HG03521 (cell line): Measurements from ENCODE around the gene C16orf87.
"Not testable (repeated sequence)": the region's sequence is repeated elsewhere in the genome, so short reads cannot be mapped to it uniquely, and the experiment has no call there.

Experiments
- ATAC-seq: cut with Tn5 transposase; IDR thresholded peaks from one replicate; pipeline ENCODE4 v1.9.1; 2021; ENCODE audit warnings: mild to moderate bottlenecking, moderate library complexity; ENCODE audit not compliant: unreplicated experiment

Gene C16orf87

GRCh38 chr16:46801428-46802049 lies 29.4 kb downstream of the C16orf87 start:
- ATAC-seq = no peak

DNA sequence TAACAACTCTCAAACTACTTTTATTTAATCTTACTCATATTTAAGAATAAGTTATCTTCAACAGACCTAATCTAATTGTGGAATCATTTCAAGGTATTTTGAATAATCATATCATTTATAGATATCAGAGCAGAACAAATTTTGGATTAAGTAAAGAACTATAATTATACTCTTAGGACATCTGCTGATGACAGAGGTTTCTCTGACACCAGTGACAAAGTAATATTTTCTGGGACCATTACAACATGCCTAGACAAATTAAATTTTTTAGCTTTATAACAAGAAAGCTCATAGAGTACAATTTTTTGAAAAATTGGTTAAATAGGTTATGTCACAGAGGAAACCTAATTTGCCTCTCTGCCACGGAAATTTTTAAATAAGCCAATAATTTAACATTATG lies 30.5 kb downstream of the C16orf87 start:
- ATAC-seq = no peak

GRCh38 chr16:46797501-46797900 lies 33.5 kb downstream of the C16orf87 start:
- ATAC-seq = no peak

GRCh38 chr16:46796764-46797269 lies 34.2 kb downstream of the C16orf87 start:
- ATAC-seq = no peak

DNA sequence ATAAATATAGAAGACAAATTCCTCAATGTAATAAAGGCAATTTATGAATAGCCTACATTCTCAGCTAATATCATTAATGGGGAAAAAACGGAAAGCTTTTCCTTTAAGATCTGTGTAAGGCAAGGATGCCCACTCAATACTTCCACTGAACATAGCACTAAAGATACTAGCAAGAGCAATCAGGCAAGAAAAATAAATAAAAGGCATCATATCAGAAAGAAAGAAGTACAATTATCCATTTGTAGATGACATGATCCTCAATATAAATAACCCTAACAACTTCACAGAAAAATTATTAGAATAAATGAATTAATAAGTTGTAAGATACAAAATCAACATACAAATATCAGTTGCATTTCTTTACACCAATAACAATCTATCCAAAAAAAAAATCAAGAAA lies 37.1 kb downstream of the C16orf87 start:
- ATAC-seq = no peak

- ATAC-seq = no peak
These were observed 40.2 kb downstream of the C16orf87 start for GRCh38 chr16:46790599-46791270.

DNA sequence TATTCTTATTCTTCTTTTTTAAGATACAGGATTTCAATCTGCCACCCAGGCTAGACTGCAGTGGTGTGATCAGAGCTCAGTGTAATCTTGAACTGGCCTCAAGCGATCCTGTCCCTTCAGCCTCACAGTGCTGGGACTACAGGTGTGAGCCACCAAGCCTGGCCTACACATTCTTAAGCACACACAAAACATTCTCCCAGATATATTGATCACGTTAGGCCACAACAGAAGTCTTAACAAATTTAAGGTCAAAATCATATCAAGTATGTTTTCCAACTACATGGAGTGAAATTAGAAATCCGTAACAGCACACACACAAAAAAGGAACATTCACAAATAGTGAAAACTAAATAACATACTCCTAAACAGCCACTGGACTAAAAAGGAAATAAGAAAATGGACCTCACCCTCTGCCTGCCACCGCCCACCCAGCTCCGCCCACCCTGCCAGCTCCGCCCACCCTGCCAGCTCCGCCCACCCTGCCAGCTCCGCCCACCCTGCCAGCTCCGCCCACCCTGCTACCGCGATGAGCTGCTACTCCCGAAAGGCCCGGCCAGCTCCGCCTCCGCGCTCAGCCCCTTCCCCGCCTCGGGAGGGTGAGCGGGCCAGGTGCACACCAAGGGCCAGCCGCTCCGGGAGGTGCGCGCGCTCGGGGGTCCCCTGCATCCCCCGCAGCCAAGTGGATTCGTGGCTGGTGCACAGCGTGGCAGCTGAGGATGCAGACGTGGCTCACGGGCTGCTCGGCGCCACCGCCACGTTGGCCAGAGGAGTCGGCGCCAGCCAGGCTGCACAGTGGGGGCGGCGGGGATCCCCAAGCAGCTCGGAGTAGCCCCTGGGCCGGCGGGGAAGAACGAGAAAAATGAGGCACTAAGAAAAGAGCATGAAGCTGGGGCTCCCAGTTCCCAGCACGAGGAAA lies 41.2 kb downstream of the C16orf87 start:
- ATAC-seq = peak; percentile 86

- no peak for ATAC-seq
These were observed 42.0 kb downstream of the C16orf87 start for GRCh38 chr16:46788891-46789474.

GRCh38 chr16:46787909-46788308 lies 43.1 kb downstream of the C16orf87 start:
- no peak for ATAC-seq

DNA sequence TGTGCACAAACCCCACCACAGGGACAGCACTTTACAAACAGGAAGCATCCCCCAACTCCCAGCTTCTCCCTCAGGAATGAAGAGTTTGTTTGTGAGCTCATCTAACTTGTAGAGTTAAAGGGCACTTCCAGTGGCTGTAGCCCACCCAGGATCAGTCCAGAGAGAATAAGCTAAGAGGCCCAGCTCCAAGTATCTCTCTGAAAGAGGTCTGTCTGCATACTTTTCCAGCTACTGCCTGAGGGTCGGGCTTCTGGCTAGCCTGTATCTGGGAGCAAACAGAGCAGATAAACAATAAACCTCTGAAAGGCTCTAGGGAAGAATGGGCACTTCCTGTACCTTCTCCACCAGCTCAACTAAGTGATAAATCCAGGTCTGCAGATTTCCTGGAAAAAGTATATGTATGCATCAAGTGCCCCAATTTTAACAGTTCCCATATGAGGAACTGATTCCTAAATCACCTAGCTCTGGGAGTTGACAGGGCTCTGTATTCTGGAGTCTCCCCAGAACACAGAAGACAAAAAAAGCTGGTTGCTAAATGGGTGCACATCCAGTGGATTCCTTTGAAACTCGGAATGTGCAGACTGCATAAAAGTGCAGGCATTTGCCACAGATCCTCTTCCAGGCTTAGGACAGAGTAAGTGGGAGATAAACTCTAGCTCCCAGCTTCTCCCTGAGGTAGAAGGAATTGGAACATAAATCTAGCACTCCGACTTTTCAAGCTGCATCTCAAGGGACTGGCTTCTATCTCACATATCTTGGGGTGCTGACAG lies 45.7 kb downstream of the C16orf87 start:
- no peak for ATAC-seq

GRCh38 chr16:46784569-46784968 lies 46.4 kb downstream of the C16orf87 start:
- not testable (repeated sequence) for ATAC-seq

GRCh38 chr16:46783800-46784199 lies 47.2 kb downstream of the C16orf87 start:
- ATAC-seq = no peak

- ATAC-seq = no peak
These were observed 48.7 kb downstream of the C16orf87 start for GRCh38 chr16:46782320-46782719.

DNA sequence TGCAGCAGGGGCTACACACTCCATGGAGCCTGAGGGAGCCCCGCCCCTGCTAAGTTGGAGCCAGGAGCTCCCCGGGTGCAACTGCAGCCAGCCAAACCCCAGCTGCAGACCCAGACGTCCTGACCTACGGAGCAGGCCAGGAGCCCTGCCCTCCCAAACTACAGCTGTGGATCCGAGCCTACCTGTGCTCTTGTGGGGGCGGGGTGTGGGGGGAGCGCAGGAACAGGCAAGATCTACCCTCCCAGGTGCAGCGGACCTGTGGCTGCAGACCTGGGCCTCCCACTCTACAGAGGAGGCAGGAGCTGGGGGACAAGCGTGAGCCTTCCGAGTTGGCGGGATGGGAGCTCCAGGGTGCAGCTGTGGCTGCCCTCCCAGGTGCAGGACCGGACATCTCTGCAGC lies 53.2 kb downstream of the C16orf87 start:
- ATAC-seq = no peak

GRCh38 chr16:46775214-46775613 lies 55.8 kb downstream of the C16orf87 start:
- no peak for ATAC-seq

DNA sequence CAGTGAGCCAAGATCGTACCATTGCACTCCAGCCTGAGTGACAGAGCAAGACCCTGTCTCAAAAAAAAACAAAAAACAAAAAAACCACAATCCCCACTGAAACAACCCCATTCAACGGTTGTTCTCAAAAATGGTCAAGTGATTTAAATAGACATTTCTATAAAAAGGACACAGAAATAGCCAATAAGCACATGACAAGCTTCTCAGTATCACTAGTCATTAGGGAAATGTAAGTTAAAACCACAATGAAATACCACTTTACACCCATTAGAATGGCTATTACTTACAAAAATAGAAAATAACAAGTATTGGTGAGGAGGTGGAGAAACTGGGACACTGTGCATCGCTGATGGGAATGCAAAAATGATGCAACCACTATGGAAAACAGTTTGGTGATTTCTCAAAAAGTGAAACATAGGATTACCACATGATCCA lies 56.2 kb downstream of the C16orf87 start:
- ATAC-seq = no peak

DNA sequence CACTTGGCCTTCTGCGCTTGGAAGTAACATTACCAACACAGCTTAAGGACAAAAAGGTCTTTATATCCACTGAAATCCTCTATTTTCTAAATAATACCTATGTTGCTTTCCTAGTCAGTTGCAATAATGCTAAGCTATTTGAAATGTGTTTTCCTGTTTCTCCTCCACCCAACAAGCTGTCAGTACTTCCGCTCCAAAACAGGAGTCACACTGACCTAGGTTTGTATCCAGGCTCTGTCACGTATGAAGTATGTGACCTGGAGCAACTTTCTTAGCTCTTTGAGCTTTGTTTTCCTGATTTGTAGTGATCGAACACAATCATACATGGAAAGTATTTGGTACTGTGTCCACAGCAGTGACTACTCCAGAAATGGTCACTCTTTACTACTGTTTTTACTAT lies 58.5 kb downstream of the C16orf87 start:
- ATAC-seq = no peak

- ATAC-seq = no peak
These were observed 62.2 kb downstream of the C16orf87 start for GRCh38 chr16:46768809-46769208.

- no peak for ATAC-seq
These were observed 65.9 kb downstream of the C16orf87 start for GRCh38 chr16:46765050-46765449.

DNA sequence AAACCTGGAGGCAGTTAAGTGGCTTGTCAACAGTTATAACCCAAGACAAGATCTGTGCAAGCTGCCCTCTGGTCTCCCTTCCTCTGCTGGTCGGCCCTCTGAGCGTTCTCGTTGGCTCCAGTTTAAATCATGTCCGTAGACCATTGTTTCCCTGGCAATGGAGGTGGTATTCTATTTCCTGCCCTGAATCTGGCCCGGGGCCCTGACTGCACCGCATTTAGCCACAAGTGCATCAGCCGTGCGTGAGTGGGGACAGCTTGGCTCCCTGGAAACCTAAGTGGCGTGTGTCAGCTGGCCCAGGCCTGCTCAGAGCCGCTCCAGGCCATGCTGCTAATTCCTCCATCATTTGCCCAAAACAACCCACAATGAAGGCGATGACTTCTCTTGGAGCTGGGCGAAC lies 67.8 kb downstream of the C16orf87 start:
- no peak for ATAC-seq
